SIG-M5 (cell line): ENCODE measurements around the gene LGI2.
"Not testable (repeated sequence)": the region's sequence is repeated elsewhere in the genome, so short reads cannot be mapped to it uniquely, and the experiment has no call there.

ENCODE experiments used
- DNase-seq: peaks from one replicate; lab custom pipeline; 2025; lab: John Stamatoyannopoulos, UW

LGI2 gene

DNA sequence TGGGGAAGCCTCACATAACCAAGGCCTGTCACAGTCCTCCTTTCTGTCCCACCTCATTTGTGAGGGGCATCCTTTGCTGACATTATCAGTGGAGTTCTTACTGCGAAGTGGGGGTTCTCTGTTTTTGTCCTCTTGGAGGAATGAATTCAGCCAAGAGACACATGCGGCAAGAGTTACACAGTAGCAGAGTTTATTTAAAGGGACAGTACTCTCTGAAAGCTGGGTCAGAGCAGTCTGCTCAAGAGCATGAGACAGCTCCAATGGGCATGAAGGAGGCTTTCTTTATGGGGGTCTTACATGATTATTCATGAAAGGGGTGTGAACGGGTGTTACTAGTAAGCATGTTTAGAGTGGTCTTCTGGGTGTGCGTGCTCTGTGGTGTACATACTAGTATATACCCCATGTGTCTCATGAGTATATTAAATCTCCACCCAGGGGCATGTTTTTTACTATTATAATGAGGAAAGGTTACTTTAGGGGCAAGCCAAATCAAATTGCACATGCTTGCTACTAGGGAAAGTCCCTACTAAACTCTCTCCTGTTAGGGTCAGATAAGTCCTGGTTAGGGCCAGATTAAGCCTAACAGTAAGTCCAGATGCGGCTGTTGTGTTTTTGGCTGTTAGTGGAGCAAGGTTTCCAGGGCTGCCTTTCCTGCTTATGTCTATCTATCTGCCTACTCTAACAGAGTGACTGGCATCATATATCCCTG is 19.8 kb upstream of the LGI2 start:
- no peak for DNase-seq

DNA sequence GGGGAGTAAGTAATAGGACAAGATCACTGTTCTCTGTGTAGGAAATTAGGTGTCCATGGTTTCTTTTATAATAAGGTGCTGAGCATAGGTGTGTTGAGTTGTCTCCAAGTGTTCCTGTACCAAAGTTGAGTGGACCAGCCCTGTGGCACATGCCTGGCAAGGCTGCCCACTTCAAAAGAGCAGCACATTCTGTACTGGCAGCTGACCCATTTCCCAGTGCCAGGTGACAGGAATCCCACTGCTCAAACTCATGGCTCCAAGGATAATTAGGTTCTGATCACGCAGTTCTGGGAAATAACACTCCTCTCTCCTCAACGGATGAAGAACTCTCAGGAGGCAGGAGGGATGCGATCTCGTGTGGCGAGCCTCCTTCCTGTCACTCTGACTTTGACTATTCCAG is 12.8 kb upstream of the LGI2 start:
- no peak for DNase-seq

GRCh38 chr4:25033526-25033925 is 2.8 kb upstream of the LGI2 start:
- no peak for DNase-seq

- no peak for DNase-seq
Observed at GRCh38 chr4:25032126-25032525, 1.4 kb upstream of the LGI2 start.

DNA sequence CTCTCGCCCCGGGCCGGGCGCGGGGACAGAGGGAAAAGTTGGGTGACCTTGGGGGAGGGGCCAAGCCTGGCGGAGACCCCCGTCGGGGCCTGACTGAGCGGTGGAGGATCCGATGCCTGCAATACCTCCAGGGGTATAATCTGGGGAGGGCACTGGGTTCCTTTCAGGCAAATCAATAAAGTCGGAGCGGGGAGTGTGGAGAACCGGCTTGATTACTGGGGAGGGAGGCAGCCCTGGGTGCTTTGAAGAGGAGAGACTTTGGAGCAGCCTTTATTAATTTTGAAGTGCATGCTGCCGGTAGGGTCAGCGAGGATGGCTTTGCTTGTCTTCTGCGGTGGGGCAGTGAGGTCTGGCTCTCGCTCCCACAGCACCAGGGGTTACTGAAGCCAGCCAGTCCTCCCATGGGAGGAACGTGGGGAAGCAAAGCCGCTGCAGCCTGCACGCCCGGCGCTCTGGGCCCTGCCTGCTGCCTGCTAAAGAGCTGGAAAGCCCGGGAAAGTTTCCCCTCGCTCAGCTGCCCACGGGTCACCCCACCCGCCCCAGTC is 403 bp upstream of the LGI2 start:
- DNase-seq: no peak

DNA sequence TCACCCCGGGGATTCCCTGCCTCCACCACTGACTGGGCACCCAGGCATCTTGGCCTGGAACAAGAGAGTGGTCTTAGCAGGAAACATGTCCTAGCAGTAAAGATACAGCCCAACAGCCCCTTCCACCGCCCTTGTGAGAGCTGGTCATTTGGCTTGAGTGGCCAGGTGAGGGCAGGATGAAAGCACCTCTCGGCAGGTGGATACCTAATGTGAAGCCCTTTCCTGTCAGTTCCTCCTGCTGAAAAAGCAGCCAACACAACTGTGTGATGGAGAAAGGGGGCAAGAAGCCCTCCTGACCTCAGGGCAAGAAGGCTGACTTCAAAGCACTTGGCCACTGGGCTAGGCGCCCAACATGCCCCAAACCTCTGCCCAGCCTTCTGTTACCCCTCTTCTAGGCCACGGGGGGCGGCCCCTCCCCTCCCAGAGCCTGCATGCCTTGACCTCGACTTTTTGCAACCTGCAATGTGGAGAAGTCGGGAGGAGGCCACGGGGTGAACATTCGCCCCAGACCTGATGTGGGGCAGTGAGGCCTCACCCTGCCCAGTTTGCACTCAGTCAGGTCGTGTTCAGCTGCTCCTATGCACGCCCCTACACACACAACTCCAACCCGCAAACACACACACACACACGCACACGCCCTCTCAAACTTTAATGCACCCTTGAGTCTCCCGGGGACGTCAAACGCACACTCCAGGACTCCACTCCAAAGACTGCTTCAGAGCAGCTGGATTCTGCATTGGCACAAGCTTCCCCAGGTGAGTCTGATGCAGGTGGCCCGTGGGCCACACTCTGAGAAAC is 1.1 kb downstream of the LGI2 start:
- DNase-seq: no peak

GRCh38 chr4:25028851-25029250 is 1.9 kb downstream of the LGI2 start:
- DNase-seq: no peak

GRCh38 chr4:25022766-25023165 is 8.0 kb downstream of the LGI2 start:
- no peak for DNase-seq

GRCh38 chr4:25021216-25021615 is 9.5 kb downstream of the LGI2 start:
- no peak for DNase-seq

DNA sequence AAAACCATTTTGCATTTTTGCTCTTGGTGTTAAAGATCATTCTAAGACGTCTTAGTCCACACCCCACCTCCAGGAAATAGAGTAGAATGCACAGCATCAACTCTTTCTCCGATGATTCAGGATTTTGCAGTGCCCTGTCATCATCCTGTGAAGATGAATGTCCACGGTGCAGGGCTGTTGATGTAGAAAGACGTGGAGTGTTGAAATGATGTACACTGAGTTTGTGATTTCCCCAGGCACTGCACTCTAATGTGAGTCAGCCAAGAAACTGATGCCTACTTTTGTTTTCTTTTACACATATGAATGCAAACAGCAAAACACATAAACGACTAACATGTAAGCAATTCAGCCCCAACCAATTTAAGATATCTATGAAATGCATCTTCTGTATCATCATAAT is 10.5 kb downstream of the LGI2 start:
- DNase-seq: no peak

DNA sequence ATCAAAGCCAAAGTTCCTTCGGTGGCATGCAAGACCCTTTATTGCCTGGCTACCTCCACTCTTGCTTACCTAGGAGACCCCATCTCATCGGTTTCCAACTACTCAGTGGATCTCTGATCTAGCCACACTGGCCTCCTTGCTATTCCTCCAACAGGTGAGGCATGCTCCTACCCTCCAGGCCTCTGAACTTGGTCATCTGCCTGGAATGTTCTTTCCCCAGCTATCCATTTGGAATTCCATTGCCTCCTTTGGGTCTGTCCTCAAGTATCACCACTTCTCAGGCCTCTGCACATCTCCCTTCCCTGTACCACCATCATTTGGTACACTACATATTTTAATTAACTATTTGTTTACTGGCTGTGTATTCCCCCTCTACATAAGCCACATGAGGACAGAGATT is 11.2 kb downstream of the LGI2 start:
- no peak for DNase-seq

DNA sequence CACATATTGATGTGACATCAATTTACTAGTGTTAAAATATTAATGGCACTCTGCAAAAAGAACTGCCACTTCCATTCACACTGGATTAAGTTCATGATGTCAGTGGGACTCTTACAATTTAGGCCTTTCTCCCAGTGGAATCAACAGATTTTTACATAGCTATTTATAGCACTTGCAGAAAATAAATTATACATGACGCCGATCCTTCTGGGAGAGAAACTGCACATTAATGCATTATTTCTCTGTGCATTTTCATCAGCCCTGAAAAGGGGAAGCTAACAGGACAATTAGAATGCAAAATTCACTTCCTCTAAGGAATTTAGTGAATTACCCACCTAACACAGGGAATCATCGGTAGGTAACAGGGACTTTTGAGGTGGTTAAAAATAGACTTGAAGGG is 15.7 kb downstream of the LGI2 start:
- DNase-seq: no peak

DNA sequence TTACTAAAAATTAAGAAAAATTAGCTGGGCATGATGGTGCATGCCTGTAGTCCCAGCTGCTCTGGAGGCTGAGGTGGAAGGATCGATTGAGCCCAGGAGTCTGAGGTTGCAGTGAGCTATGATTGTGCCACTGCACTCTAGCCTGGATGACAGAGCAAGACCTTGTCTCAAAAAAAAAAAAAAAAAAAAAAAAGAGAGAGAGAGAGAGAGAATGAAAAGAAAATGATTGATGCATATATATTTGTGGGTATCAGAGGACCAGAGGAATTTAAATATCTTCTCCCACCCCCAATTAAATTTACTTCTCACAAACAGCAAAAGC is 16.1 kb downstream of the LGI2 start:
- not testable (repeated sequence) for DNase-seq

- DNase-seq: no peak
Observed at GRCh38 chr4:25013756-25014661, 16.7 kb downstream of the LGI2 start.

DNA sequence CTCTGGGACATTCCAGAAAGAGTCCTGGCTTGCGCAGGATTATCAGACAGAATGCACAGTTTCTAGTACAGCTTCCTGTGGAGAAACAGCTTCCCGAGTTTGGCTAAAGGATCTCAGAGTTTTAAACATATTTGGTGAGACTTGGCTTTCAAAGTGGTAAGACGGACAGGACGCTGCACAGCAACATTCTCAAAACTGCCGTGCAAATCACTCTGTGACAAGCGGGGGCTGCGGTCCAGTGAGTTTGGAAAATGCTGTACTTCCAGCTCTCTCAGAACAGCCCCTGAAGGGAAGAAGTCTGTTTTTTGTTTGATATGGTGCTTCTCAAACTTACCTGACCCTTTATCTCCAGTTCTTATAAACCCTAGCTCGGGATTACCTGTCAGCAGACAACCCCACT is 18.1 kb downstream of the LGI2 start:
- DNase-seq: no peak

GRCh38 chr4:25011135-25011866 is 19.4 kb downstream of the LGI2 start:
- no peak for DNase-seq

DNA sequence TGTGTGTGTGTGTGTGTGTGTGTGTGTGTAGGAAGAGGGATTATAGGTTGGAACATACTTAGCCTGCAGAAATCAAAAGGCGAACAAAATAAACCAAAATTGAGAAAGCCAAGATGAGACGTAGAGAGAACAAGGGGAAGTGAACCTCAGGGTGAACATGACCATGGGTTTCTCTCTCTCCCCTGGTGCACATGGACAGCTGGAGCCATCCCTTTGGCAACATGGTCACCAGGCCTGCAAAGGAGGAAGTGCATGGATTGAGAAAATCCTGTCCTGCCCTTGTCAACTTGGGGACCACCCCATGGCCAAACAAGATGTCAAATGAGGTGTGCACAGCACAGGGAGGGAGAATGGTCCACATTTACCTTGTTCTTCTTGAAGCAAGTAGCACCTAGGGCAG is 23.1 kb downstream of the LGI2 start:
- no peak for DNase-seq

- no peak for DNase-seq
Observed at GRCh38 chr4:25002681-25003080, 28.1 kb downstream of the LGI2 start.

DNA sequence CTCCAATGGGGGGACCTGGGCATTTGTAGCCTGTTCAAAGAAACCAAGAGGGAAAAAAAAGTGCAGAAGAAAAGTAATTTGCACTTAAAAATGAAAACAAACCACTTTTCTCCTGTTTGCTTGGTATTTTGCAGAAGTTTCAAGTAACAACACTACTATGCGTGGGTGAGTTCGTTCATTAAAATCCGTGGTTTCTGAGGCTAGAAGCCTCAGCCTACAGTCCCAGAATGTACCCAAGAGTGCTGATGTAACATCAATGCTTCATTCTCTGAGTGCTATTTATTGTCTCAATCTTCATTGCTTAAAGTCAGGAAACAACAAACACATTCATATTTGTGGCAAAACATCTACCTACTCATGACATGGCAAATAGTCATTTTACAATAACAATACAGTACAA is 29.2 kb downstream of the LGI2 start:
- no peak for DNase-seq

DNA sequence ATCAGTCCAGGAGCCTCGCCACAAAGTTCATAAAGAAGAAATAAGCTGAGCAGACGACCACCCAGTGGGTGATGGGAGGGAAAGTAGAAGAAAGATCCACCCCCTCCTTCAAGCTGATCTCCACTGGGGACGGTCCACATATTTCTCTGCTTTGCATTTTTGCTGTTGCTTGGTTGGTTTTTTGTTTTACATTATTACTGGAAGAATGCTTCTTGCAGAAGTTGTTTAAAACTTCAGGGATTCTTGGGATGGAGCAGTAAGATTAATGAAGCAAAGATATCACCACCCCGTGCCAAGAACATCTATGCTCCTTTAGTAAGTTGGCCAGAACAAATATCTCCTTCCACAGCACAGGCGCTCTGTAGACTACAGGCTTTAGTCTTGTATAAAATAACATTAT is 30.1 kb downstream of the LGI2 start:
- DNase-seq: no peak

DNA sequence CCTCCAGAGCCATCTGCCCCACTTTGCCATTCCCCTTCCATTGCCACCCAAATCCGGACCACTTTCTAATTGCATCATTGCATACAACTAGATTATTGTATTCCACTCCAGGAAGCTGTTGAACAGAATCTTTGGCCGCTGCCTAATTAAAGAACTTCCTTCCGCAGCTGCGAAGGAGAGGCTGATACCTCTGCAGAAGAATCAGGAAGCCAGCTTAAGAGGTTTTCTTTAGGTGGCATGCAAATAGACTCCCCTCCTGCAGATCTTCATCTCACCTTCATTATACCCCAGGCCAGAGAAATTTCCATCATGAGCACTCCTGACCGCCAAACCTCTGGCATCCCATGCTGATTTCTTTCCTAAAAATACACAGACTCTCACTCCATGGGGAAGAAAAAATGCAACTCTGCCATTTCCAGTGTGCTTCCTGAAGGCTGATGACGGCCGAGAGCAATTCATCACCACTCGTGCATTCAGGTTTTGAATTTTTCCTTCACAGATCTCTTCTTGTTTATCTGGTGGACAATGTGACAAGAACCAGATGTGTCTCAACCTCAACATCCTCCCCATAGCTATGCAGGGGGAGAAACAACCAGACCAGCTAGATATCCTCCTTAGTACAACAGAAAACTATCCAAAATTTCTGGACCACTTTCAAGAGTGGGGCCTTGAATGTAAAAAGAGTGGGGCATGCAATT is 31.2 kb downstream of the LGI2 start:
- no peak for DNase-seq
